GM13976 (cell line): ENCODE data around the gene SIDT2.

ENCODE experiments used
- DNase-seq: peaks from one replicate; pipeline ENCODE4 v3.0.0; 2012; ENCODE audit warnings: low spot score
- in situ Hi-C: fragments of 300-500 bp; cut with MboI; formaldehyde crosslinking; loops from one replicate; pipeline ENCODE4 v1.12.0; 2022; ENCODE audit warnings: low sequenced_read_pairs, mixed read lengths, inconsistent platforms; ENCODE audit not compliant: unreplicated experiment
- TF ChIP-seq, protein P1 (sequence below): IDR thresholded peaks from 2 replicates; pipeline ENCODE4 v1.5.1; 2012; ENCODE audit warnings: borderline replicate concordance, mild to moderate bottlenecking; ENCODE audit not compliant: insufficient read depth; ENCODE audit errors: extremely low read depth, missing control alignments, control extremely low read depth

The SIDT2 gene

DNA sequence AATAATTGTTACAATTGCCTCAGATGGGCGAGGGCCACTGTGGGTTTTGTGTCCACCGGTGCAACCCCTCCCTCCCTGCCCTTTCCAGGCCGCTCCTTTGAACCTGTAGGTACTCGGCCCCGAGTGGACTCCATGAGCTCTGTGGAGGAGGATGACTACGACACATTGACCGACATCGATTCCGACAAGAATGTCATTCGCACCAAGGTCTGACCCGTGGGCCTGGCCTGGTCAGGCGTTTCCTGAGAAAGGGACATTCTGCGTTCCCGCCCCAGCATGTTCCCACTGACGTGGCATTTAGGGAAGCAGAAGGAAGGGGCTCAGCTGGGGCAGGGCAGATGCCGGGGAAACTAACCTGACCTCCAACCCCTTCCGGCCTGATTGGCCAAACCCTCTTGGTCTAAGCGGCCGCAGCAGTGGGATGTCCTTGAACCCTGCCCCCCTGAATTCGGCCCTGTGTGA is 10.1 kb downstream of the SIDT2 start:
- no peak for DNase-seq
- in situ Hi-C loops, result no loop called here
- TF ChIP-seq, protein P1, sequence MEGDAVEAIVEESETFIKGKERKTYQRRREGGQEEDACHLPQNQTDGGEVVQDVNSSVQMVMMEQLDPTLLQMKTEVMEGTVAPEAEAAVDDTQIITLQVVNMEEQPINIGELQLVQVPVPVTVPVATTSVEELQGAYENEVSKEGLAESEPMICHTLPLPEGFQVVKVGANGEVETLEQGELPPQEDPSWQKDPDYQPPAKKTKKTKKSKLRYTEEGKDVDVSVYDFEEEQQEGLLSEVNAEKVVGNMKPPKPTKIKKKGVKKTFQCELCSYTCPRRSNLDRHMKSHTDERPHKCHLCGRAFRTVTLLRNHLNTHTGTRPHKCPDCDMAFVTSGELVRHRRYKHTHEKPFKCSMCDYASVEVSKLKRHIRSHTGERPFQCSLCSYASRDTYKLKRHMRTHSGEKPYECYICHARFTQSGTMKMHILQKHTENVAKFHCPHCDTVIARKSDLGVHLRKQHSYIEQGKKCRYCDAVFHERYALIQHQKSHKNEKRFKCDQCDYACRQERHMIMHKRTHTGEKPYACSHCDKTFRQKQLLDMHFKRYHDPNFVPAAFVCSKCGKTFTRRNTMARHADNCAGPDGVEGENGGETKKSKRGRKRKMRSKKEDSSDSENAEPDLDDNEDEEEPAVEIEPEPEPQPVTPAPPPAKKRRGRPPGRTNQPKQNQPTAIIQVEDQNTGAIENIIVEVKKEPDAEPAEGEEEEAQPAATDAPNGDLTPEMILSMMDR, result no peak

DNA sequence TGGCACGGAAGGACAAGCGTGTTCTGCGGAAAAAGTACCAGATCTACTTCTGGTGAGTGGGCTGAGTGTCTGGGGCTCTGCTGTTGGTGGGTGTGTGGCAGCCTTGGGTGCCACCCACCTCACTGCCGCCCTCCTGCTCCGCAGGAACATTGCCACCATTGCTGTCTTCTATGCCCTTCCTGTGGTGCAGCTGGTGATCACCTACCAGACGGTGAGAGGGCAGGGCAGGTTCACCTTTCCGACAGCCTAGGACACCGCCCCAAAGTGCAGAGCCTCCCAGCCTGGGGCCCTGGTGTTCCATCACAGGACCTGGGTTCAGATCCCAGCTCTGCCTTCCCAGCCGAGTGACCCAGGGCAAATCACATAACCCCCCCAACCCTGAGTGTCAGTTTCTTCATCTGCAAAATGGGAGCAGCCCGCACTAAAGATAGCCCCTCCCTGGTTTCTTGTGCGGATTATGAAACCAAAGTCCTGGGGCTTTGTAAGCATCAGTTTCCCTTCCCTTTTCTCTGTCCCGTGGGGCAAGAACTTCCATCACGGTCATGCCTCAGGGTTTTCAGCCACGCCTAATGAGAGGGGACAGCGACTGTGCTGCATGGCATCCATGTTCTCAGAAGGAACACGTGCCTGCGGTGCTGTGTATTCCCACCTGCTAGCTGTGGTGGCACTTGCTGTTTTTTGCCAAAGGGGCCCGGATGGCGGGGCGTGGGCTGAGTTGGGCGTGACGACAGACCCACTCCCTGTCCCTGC is 10.8 kb downstream of the SIDT2 start:
- in situ Hi-C loops, result no loop called here
- peak; percentile 73 for DNase-seq

DNA sequence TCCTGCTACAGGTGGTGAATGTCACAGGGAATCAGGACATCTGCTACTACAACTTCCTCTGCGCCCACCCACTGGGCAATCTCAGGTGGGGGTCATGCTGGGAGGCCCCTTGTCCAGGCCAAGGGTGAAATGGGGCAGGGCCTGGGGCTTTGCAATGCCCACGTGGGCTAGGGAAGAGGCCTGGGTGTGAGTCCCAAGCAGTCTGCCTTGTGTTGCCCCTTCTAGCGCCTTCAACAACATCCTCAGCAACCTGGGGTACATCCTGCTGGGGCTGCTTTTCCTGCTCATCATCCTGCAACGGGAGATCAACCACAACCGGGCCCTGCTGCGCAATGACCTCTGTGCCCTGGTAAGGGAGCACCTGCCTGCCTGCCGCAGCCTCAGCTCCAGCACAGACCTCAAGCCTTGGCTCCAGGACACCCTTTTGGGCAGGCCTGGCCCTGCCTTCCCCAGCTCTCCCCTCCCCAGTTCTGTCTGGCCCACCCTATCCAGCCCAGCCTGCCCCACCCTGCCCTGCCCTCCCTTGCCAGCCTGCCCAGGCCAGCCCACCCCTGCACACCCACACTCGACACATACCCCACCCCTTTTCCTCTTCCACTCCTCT is 11.5 kb downstream of the SIDT2 start:
- TF ChIP-seq, protein P1, result no peak
- DNase-seq, result no peak
- in situ Hi-C loops, result no loop called here

More for the DNA sequence above, 10.8 kb downstream of the SIDT2 start:
- TF ChIP-seq, protein P1, result no peak

DNA sequence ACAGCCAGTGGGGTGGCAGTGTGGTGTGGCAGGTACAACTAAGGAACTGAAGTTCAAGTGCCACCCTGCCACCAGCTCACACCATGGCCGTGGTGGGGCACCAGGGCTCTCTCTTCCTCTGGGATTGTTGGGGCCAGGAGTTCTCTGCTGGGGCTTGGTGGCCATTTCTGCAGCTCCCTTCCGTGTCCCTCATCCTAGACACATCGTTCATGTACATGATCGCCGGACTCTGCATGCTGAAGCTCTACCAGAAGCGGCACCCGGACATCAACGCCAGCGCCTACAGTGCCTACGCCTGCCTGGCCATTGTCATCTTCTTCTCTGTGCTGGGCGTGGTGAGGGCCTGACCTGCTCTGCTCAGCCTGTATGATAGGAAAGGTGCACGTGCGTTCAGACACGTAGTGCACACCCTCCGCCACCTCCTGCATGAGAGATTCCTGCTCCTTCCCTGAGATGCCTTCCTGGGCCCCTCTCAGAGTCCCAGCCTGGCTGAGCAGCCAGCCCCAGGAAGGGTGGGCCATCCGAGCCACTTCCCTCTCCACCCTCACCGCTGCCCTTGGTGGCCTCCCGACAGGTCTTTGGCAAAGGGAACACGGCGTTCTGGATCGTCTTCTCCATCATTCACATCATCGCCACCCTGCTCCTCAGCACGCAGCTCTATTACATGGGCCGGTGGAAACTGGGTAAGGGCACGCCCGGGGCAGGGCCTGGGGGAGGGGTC is 13.3 kb downstream of the SIDT2 start:
- in situ Hi-C loops, result no loop called here
- DNase-seq, result no peak
- TF ChIP-seq, protein P1, result no peak

DNA sequence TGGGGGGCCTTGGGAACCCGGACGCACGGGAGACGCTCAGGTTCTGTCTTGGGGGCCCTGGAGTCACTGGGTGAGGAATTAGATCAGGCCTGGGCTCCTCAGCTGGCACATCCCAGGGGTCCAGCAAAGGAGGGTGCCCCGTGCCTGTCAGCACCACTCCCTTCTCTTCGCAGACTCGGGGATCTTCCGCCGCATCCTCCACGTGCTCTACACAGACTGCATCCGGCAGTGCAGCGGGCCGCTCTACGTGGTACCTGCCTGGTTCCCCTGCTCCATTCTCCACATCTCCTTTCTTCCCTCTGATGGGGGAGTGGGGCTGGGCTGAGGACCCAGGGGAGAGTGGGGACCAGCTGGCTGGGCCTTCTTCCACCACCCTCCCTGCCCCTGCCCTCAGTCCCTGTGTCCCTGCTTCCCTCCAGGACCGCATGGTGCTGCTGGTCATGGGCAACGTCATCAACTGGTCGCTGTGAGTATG is 13.9 kb downstream of the SIDT2 start:
- TF ChIP-seq, protein P1, result no peak
- in situ Hi-C loops, result no loop called here
- no peak for DNase-seq

DNA sequence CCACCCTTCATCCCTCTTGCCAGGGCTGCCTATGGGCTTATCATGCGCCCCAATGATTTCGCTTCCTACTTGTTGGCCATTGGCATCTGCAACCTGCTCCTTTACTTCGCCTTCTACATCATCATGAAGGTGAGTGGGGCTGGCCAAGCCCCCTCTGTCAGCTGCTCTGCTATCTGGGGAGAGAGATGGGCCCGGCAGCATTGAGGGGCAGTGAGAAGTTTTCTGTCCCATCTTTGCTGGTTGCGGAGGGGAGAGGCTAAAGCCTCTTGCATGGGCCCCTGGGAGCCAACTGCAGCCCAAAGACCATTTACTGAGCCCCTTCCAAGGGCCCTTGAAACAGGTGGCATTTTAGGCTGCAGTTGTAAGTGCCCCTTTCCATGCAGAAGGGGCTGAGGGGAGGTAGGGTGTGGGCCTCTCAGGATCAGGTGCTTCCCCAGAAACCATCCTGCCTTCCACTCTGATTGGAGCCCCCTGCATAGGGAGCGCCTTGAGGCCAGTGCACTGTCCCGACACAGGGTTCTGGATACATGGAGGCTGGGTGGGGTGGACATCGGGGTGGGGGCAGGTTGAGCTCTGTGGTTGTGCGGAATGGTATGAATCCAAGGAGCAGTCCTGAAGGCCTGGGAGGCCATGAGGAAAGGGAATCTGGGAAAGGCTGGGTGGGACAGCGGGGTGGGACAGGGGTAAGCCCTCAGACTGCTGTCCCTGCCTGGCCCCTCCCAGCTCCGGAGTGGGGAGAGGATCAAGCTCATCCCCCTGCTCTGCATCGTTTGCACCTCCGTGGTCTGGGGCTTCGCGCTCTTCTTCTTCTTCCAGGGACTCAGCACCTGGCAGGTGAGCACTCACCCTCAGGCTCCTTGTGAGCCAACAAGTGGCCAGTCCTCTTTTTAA is 14.8 kb downstream of the SIDT2 start:
- TF ChIP-seq, protein P1, result no peak
- in situ Hi-C loops, result no loop called here
- DNase-seq, result no peak
